GM18868 (cell line): Measurements from ENCODE around the gene ABI2.
"Not testable (repeated sequence)": the region's sequence is repeated elsewhere in the genome, so short reads cannot be mapped to it uniquely, and the experiment has no call there.

ENCODE experiments used
- ATAC-seq: cut with Tn5 transposase; IDR thresholded peaks from one replicate; pipeline ENCODE4 v1.9.1; 2021; ENCODE audit warnings: mild to moderate bottlenecking, moderate library complexity; ENCODE audit not compliant: unreplicated experiment

The ABI2 gene

GRCh38 chr2:203327901-203328759 is at the start of gene ABI2:
ABI2 (plus strand) TSS chr2:203328394; CDS start chr2:203328515, 121 bp downstream.
- ATAC-seq, result peak; percentile 63

GRCh38 chr2:203279288-203279687 is 48.9 kb upstream of the ABI2 start:
- ATAC-seq, result no peak

DNA sequence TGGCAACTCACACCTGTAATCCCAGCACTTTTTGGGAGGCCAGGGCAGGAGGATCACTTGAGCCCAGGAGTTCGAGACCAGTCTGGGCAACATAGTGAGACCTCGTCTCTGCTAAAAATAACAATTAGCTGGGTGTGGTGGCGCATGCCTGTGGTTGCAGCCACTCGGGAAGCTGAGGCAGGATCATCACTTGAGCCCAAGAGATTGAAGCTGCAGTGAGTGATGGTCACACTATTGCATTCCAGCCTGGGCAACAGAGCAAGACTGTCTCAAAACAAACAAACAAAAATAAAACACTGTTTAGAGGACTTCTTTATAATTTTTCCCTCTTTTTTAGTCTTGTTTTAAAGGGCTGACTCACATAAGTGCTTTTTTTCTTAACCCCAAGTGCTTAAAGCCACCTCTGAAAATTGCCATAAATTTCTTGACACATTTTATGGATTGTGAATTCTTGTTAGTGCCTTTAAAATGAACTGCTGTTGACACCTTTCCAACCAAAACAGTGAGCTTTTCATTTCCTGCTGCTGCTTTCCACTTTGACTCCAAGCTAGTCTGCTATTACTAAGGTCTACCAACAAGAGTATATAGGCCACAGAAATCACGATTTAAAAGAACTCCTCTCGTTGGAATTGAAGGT is 47.6 kb upstream of the ABI2 start:
- no peak for ATAC-seq

GRCh38 chr2:203282101-203282500 is 46.1 kb upstream of the ABI2 start:
- no peak for ATAC-seq

DNA sequence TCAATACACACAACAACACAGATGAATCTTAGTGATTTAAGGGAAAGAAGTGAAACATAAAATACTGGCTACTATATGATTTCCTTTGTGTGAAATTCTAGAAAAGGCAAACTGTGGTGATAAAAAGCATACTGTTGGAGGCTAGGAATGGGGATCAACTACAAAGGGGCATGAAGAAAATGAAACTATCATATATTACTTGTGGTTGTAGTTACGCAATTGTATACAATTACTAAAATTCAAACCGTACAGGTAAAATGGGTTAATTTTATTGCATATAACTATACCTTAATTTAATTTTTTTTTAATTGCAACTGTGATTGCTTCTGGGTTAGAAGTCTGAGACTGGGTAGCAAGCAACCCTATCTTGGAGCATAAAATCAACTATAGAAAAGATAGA is 41.7 kb upstream of the ABI2 start:
- no peak for ATAC-seq

DNA sequence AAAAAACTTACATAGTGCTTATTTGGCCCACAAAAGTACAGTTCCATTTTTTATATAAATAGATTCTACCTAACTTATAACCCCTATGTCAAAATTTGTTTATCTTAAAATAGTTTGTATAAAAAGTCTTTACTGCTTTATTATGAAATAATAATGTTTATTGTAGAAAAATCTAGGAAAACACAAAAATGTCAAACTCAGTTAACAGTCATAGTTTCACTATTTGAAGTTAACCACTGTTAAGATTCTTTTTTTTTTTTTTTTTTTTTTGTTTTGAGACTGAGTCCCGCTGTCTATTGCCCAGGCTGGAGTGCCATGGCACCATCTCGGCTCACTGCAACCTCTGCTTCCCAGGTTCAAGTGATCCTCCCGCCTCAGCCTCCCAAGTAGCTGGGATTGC is 26.5 kb upstream of the ABI2 start:
- ATAC-seq, result no peak

DNA sequence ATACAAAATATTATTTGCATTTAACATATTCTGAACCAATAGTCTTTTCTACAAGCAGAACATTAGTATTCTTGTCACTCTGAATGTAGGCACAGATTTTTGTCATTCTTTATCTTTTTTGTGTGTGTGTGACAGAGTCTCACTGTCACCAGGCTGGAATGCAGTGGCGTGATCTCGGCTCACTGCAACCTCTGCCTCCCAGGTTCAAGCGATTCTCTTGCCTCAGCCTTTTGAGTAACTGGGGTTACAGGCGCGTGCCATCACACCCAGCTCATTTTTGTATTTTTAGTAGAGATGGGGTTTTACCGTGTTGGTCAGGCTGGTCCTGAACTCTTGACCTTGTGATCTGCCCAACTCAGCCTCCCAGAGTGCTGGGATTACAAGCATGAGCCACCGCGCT is 25.6 kb upstream of the ABI2 start:
- ATAC-seq, result not testable (repeated sequence)

DNA sequence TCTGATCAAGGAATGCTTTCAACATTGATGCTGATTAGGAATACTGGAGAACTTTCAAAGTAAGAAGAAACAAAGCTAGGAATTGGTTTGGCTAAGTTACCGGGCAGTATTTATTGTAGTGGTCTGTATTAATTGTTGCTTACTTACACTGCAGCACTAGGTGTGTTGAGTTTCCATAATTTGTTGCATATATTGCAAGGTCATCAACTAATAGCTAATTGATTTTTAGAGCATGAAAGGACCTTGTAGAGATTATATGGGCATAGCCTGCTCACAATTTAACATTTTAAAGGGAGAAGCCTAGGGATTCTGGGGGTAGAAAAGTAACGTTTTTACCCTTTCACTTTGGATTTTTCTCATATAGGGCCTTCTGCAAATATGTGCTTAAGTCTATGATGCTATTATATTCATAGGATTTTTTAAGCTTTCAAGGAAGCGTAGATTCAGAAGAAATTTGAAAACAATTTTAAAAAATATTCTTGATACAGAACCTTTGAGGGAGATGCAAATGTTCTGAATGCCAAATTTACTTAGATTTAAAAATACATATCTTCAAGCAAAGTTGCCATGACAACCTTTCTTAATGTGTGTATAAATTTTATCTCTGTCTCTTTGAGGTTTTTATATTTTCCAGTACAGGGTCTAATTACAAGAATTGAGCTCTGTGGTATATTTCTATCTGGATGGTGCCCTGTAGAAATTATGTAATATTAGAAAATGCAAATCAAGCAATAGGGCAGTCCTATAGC is 17.3 kb upstream of the ABI2 start:
- no peak for ATAC-seq

- no peak for ATAC-seq
These were observed 1.8 kb upstream of the ABI2 start for GRCh38 chr2:203326356-203326755.

DNA sequence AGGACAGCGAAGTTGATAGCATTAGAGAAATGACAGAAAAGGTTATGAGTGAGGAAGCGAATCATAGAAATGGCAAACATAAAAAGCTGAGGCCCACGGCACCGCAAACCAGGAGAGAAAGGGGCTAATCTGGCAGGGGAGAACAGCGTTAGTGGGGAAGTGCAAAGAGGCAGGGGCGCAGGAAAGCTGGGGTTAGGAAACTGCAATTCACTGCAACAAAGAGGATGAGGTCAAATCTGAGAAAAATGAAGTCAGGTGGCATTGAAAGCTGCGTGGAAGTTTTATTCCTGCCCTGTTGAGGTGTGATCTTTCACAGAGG is 653 bp upstream of the ABI2 start:
- ATAC-seq, result no peak

DNA sequence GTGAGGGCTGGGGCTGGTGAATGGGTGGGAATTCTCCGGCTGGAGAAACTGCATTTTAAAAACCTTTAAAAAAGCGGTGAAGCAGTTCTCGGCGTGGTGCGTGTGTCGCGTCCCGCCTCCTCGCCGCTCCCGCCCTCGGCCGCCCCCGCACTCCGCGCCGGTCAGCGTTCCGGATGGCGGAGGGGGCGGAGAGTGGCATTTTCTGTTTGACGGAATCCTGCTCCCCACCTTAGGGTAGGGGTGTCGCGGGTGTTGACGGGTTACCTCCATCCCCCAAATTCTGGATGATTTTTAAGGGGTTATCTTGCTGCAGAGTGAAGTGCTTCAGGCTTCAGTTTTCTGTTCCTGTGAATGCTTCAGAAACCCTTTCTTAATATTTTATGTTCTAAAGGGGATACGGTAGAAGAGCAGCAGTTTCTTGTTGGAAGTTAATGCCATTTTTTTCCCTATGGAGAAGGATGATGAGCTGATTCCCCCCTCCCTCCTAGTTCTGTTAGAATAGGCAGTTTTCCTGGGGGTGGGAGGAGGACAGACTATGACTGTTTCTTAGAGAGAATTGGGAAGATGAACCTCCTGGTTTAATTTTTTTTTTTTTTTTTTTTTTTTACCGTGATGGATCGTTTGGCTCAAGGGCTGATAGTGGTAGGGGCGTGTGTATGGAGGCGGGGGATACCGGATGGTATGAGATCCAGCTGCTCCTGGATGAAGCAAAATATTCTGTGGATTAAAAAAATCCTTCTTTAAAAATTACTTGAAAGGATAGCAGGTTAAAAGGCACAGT is 756 bp downstream of the ABI2 start:
- peak; percentile 65 for ATAC-seq

DNA sequence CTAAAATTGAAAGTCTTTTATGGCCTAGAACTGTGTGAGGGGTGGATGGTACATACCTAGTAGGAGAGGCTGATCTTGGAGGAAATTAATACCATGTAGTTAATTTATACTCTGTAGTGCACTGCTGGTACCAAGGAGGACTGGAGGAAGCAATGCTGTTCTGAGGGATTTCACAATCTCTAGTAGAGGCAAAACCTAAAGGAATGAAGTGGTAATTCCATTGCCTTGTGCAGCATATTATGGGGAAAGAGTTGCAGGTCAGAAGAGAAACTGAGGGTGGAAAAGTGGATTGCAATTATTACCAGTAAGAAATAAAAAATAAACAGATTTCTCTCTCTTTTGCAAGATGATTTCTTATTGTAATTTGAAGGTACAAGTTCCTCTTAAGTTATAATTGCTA is 2.2 kb downstream of the ABI2 start:
- no peak for ATAC-seq

DNA sequence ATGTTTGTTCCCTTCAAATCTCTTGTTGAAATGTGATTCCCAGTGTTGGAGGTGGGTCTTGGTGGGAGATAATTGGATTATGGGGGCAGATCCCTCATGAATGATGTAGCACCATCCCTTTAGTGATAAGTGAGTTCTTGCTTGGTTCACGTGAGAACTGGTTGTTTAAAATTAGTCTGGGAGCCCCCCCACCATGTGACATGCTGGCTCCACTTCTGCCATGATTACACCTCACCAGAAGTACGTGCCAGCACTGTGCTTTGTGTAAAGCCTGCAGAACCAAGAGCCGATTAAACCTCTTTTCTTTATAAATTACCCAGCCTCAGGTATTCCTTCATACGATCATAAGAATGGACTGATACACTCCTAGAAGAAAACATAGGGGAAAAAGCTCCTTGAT is 10.1 kb downstream of the ABI2 start:
- no peak for ATAC-seq

DNA sequence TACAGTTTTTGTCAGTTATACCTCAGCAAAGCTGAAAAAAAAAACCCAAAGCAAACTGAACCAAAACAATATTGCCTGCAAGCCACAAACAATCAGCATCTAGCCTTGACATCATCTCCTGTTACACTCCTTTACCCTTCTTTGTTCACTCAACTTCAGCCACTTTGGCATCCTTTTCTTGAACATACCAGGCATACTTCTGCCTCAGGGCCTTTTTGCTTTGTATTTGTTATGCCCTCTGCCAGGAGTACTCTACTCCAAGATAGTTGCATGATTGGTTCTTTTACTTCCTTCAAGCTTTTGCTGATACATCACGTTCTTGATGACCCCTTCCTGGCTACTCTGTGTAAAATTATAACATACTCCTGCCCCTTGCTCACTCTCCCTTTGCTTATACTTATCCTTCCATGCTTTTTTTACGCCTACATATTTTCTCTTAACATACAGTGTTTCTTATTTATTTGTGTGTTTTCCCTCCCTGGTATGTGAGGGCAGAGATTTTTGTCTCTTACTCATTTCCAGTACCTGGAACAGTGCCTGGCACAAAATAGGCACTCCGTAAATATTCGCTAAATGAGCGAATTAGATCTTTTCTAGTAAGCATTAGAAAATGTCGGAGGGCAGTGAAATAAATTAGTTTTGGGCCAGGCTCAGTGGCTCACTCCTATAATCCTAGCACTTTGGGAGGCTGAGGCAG is 12.7 kb downstream of the ABI2 start:
- ATAC-seq, result no peak

DNA sequence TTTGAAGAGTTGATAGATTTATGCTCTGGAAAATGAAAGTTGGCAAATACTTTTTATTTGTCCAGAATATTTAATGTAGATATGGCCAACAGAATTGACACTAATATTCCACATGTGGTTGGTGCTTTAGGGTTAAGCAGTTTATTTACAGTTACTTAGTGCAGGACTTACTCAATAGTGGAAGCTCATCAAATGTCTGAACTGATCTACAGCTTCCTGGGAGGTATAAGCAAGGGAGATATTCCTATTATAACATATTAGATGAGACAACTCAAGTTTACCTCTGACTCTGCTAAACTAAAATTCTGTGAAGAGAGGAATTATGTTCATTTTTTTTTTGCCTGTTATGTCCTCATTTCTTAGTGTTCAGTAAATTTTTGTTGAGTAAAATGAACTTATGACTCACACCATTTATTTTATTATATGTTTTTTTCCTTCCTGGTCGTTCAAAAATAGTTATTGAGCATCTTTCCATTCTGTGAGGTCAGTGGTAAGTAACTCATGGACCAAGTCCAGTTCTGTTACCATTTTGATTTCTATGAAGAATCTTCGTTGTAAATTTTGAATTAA is 13.6 kb downstream of the ABI2 start:
- ATAC-seq, result no peak

- not testable (repeated sequence) for ATAC-seq
These were observed 14.2 kb downstream of the ABI2 start for GRCh38 chr2:203342374-203342773.

- ATAC-seq, result no peak
These were observed 16.5 kb downstream of the ABI2 start for GRCh38 chr2:203344667-203345066.

- ATAC-seq, result no peak
These were observed 18.4 kb downstream of the ABI2 start for GRCh38 chr2:203346612-203347011.

DNA sequence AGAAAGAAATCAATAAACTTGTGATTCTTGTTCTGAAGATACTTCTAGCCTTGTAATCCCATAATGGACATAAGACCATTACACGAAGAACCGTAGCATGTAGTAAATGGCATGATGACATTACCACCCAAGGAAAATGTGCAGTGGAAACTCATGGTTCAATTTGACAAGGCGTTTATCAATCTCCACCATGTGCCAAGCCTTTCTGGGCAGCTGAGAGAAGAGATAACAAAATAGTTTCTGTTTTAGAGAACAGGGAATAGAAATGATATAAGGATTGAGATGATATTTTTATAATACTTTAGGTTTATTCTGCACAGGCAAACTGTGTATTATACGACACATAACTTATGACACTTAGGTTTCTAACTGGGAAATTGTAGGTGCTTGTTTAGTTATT is 19.2 kb downstream of the ABI2 start:
- ATAC-seq, result no peak

- no peak for ATAC-seq
These were observed 24.5 kb downstream of the ABI2 start for GRCh38 chr2:203352604-203353255.
